Parathyroid adenoma (tissue), 2 donors: ENCODE measurements around the gene PLSCR1.
"Not testable (repeated sequence)": the region's sequence is repeated elsewhere in the genome, so short reads cannot be mapped to it uniquely, and the experiment has no call there.

Experiments
- H2AFZ ChIP-seq: fragments of 300-600 bp; sonication (generic); one replicate; pipeline ENCODE4 v1.7.0; 2017; ENCODE audit warnings: antibody characterized with exemption, mild to moderate bottlenecking
- H3K27ac ChIP-seq: fragments of 300-600 bp; sonication (generic); one replicate; pipeline ENCODE4 v1.7.0; 2017
- H3K27me3 ChIP-seq: fragments of 300-600 bp; sonication (generic); one replicate; pipeline ENCODE4 v1.7.0; 2017; ENCODE audit warnings: low read length; ENCODE audit not compliant: control insufficient read depth, insufficient read depth
- H3K36me3 ChIP-seq: fragments of 300-600 bp; sonication (generic); one replicate; pipeline ENCODE4 v1.7.0; 2017; ENCODE audit warnings: low read length; ENCODE audit not compliant: control insufficient read depth, insufficient read depth
- H3K4me1 ChIP-seq: fragments of 300-600 bp; sonication (generic); one replicate; pipeline ENCODE4 v1.7.0; 2017; ENCODE audit warnings: control low read depth
- H3K4me2 ChIP-seq: fragments of 300-600 bp; sonication (generic); one replicate; pipeline ENCODE4 v1.7.0; 2017; ENCODE audit warnings: low read length
- H3K4me3 ChIP-seq: fragments of 300-600 bp; sonication (generic); one replicate; pipeline ENCODE4 v1.7.0; 2017; ENCODE audit warnings: low read depth, low read length
- H3K79me2 ChIP-seq: fragments of 300-600 bp; sonication (generic); one replicate; pipeline ENCODE4 v1.7.0; 2017; ENCODE audit warnings: control low read depth
- H3K9ac ChIP-seq: fragments of 300-600 bp; sonication (generic); one replicate; pipeline ENCODE4 v1.7.0; 2017; ENCODE audit warnings: mild to moderate bottlenecking
- H3K9me3 ChIP-seq: fragments of 300-600 bp; sonication (generic); one replicate; pipeline ENCODE4 v1.7.0; 2017; ENCODE audit warnings: low read length; ENCODE audit not compliant: control insufficient read depth
- TF ChIP-seq, protein P1 (sequence below): fragments of 300-600 bp; sonication (generic); IDR thresholded peaks from one replicate; pipeline ENCODE4 v1.7.0; 2017; ENCODE audit warnings: antibody characterized with exemption, mild to moderate bottlenecking
- donor health status: primary hyperparathyroidism.

Gene PLSCR1

DNA sequence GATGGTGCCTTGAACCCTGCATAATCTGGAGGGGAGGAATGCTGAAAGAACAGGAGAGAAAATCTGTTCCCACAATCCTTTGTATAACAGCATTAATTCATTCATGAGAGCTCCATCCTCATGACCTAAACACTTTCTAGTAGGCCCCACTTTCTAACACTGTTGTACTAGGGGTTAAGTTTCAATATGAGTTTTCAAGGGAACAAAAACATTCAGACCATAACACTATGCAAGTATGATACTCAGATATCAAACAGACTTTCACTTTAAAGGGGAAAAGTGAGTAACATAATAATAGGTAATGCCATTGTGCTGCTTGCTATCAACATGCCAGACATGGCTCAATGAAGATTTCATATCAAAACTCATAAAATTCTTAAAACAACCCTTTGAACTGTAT, 42.7 kb downstream of the PLSCR1 start:
- no peak overlapping the region for H2AFZ ChIP-seq
- no peaks in the 10 kb centered on the region for H3K4me1 ChIP-seq
- H3K27me3 ChIP-seq: no peaks in the 10 kb centered on the region
- no peak overlapping the region for H3K4me3 ChIP-seq
- H3K9me3 ChIP-seq: no peaks in the 10 kb centered on the region
- no peak overlapping the region for H3K9ac ChIP-seq
- H3K4me2 ChIP-seq: no peak overlapping the region
- H3K36me3 ChIP-seq: no peaks in the 10 kb centered on the region
- TF ChIP-seq, protein P1, sequence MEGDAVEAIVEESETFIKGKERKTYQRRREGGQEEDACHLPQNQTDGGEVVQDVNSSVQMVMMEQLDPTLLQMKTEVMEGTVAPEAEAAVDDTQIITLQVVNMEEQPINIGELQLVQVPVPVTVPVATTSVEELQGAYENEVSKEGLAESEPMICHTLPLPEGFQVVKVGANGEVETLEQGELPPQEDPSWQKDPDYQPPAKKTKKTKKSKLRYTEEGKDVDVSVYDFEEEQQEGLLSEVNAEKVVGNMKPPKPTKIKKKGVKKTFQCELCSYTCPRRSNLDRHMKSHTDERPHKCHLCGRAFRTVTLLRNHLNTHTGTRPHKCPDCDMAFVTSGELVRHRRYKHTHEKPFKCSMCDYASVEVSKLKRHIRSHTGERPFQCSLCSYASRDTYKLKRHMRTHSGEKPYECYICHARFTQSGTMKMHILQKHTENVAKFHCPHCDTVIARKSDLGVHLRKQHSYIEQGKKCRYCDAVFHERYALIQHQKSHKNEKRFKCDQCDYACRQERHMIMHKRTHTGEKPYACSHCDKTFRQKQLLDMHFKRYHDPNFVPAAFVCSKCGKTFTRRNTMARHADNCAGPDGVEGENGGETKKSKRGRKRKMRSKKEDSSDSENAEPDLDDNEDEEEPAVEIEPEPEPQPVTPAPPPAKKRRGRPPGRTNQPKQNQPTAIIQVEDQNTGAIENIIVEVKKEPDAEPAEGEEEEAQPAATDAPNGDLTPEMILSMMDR: no peak
- no peak overlapping the region for H3K27ac ChIP-seq
- no peaks in the 10 kb centered on the region for H3K79me2 ChIP-seq

DNA sequence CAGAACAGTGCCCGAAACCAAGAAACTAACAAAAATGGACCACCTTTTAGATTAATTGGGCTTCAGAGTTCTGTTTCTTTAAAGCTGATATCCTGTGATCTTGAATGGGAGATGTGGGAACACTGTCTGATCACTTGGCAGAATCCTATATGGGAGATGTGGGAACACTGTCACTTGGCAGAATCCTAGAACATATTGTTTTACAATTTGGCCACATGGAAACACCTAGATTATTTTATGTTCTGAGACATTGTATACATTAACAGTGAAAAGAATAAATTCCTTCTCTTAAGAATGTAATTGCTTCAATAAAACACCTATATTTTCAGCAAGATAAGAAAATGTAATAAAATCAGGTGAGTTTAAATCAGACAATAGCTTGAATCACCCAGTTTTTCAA, 44.7 kb downstream of the PLSCR1 start:
- no peak overlapping the region for H3K27ac ChIP-seq
- no peak overlapping the region for H3K9ac ChIP-seq
- no peaks in the 10 kb centered on the region for H3K4me1 ChIP-seq
- no peak overlapping the region for H3K4me3 ChIP-seq
- H3K27me3 ChIP-seq: no peaks in the 10 kb centered on the region
- no peaks in the 10 kb centered on the region for H3K9me3 ChIP-seq
- no peaks in the 10 kb centered on the region for H3K79me2 ChIP-seq
- TF ChIP-seq, protein P1: no peak
- H3K4me2 ChIP-seq: no peak overlapping the region
- no peaks in the 10 kb centered on the region for H3K36me3 ChIP-seq
- no peak overlapping the region for H2AFZ ChIP-seq

DNA sequence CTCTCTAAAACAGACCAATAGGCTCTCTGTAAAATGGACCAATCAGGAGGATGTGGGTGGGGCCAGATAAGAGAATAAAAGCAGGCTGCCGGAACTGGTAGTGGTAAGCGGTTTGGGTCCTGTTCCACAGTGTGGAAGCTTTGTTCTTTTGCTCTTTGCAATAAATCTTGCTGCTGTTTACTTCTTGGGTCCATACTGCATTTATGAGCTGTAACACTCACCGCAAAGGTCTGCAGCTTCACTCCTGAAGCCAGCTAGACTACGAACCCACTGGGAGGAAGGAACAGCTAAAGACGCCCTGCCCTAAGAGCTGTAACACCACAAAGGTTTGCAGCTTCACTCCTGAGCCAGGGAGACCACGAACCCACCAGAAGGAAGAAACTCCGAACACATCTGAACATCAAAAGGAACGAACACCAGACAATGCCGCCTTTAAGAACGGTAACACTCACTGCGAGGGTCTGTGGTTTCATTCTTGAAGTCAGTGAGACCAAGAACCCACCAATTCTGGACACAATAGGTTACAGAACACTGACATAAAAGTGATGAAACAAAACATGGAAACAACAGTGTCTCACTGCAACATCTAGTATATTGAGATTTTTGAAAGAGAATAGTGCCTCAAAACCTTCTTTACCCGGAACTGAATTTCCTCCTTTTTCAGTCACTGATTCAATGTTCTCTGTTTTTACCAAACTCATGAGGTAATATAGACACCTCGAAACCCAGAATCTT, 46.2 kb downstream of the PLSCR1 start:
- H2AFZ ChIP-seq: no peak overlapping the region
- H3K27me3 ChIP-seq: no peaks in the 10 kb centered on the region
- no peaks in the 10 kb centered on the region for H3K9me3 ChIP-seq
- H3K4me3 ChIP-seq: no peak overlapping the region
- no peaks in the 10 kb centered on the region for H3K4me1 ChIP-seq
- TF ChIP-seq, protein P1: no peak
- no peaks in the 10 kb centered on the region for H3K36me3 ChIP-seq
- no peak overlapping the region for H3K9ac ChIP-seq
- no peak overlapping the region for H3K27ac ChIP-seq
- no peak overlapping the region for H3K4me2 ChIP-seq
- no peaks in the 10 kb centered on the region for H3K79me2 ChIP-seq

DNA sequence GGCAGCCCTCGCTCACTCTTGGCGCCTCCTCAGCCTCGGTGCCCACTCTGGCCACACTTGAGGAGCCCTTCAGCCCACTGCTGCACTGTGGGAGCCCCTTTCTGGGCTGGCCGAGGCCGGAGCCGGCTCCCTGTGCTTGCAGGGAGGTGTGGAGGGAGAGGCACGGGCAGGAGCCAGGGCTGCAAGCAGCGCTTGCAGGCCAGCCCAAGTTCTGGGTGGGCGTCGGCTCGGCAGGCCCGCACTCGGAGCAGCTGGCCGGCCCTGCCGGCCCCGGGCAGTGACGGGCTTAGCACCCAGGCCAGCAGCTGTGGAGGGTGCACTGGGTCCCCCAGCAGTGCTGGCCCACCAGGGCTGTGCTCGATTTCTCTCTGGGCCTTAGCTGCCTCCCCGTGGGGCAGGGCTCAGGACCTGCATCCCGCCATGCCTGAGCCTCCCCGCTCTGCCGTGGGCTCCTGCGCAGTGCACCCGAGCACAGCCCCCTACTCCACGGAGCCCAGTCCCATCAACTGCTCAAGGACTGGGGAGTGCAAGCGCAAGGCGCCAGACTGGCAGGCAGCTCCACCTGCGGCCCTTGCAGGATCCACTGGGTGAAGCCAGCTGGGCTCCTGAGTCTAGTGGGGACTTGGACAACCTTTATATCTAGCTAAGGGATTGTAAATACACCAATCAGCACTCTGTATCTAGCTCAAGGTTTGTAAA, 47.1 kb downstream of the PLSCR1 start:
- H3K36me3 ChIP-seq, H3K4me2 ChIP-seq, H3K4me1 ChIP-seq, H3K4me3 ChIP-seq, H2AFZ ChIP-seq, H3K27me3 ChIP-seq, H3K27ac ChIP-seq, H3K9me3 ChIP-seq, H3K79me2 ChIP-seq, H3K9ac ChIP-seq: not testable (repeated sequence)

DNA sequence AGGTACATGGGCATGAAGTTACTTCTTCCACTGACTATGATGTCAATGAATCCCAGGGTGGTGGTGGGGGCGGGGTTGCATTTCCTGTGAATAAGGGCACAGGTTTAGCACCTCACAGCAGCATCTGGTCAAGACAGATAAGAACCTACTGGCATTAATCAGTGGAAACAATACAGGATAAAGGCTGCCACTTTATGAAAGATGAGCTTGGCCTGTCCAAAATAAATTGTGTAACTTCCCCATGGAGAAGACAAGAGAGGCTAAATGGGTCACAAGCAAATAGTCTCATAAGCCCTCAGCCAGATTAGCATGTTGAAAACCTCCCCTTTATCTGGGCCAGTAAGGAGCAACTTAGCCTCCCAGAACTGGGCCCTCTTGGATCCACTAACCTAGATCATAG, 47.7 kb downstream of the PLSCR1 start:
- H3K27ac ChIP-seq: no peak overlapping the region
- no peak overlapping the region for H3K4me3 ChIP-seq
- H3K79me2 ChIP-seq: no peaks in the 10 kb centered on the region
- no peaks in the 10 kb centered on the region for H3K27me3 ChIP-seq
- TF ChIP-seq, protein P1: no peak
- no peaks in the 10 kb centered on the region for H3K4me1 ChIP-seq
- H3K9ac ChIP-seq: no peak overlapping the region
- no peaks in the 10 kb centered on the region for H3K36me3 ChIP-seq
- no peaks in the 10 kb centered on the region for H3K9me3 ChIP-seq
- no peak overlapping the region for H3K4me2 ChIP-seq
- no peak overlapping the region for H2AFZ ChIP-seq
